Astrocyte (in vitro differentiated cells and primary cell): Measurements from ENCODE around the gene ADAM30.

ENCODE experiments used
- EZH2 ChIP-seq: IDR thresholded peaks from 2 replicates; pipeline ENCODE4 v1.6.1; 2012; ENCODE audit warnings: mild to moderate bottlenecking, low read length, inconsistent platforms; ENCODE audit not compliant: insufficient read depth
- TF ChIP-seq, protein P1 (sequence below): IDR thresholded peaks from 2 replicates; pipeline ENCODE4 v1.5.1; 2011; ENCODE audit warnings: low read depth, mild to moderate bottlenecking, inconsistent platforms, low read length, moderate library complexity; ENCODE audit not compliant: insufficient read depth

DNA sequence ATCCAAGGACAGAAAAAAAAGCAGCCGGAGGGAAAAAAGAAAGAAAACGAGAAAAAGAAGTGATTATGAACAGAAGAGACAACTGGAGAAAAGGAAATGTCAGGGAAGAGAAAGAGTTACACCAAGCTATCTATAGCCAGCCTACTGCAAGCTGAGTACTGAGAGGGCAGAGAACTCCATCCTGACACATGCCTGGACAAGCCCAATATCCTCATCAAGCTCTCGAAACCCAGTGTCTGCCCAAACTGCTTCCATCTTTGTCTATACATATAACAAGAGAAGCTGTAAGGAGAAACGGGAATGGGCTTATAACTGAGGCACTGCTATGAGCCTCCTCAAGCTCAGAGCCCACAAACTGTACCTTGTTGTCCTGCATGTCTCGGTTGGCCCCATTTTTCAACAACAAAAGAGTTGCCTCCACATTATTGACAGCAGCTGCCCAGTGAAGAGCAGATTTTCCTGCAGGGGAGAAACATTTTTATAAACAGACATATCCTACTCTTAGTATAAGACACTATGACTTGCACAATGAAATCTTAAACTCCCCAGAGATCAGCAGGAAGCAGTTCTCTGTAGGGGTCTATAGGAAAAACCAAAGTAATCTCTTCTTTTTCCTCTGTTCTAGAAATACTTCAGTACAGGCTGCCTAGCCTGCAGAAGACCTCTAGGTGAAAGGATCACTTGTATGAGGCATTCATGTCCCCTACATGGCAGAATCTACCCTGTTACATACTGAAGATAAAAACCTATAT lies 21.2 kb upstream of the ADAM30 start:
- TF ChIP-seq, protein P1, sequence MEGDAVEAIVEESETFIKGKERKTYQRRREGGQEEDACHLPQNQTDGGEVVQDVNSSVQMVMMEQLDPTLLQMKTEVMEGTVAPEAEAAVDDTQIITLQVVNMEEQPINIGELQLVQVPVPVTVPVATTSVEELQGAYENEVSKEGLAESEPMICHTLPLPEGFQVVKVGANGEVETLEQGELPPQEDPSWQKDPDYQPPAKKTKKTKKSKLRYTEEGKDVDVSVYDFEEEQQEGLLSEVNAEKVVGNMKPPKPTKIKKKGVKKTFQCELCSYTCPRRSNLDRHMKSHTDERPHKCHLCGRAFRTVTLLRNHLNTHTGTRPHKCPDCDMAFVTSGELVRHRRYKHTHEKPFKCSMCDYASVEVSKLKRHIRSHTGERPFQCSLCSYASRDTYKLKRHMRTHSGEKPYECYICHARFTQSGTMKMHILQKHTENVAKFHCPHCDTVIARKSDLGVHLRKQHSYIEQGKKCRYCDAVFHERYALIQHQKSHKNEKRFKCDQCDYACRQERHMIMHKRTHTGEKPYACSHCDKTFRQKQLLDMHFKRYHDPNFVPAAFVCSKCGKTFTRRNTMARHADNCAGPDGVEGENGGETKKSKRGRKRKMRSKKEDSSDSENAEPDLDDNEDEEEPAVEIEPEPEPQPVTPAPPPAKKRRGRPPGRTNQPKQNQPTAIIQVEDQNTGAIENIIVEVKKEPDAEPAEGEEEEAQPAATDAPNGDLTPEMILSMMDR, result no peak
- TF ChIP-seq EZH2, result no peak
